HG02973 (cell line): ENCODE measurements around the gene LRP1B.

Source experiments
- ATAC-seq: cut with Tn5 transposase; IDR thresholded peaks from one replicate; pipeline ENCODE4 v1.9.1; 2021; ENCODE audit warnings: moderate library complexity; ENCODE audit not compliant: unreplicated experiment

LRP1B gene

DNA sequence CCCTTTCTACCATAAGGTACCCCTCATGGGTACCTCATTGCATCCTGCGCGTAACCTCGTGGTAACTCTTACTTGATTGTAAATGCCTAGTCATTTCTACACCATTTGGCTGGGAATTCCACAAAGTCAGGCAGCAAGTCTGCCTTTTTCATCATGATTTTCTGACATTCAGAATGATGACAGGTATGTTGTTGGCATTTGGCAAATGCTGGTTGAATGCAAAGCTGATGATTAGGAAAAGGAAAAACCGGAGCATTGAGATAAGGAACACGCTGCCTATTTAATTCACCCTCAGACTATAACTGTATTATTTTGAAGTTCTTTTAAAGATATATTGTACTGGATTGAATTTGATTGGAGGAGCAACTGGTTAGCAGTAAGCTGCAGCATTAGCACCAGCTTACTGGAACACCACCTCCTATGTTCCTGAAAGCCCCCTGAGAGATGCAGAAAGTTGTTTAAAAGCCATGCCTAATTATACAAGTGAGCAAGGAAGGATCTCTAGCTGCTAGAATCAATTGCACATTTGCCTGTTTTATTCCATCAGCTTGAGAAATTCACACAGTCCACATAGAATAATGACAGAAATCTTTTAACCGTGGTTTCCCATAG, 520.1 kb downstream of the LRP1B start:
- ATAC-seq: no peak

DNA sequence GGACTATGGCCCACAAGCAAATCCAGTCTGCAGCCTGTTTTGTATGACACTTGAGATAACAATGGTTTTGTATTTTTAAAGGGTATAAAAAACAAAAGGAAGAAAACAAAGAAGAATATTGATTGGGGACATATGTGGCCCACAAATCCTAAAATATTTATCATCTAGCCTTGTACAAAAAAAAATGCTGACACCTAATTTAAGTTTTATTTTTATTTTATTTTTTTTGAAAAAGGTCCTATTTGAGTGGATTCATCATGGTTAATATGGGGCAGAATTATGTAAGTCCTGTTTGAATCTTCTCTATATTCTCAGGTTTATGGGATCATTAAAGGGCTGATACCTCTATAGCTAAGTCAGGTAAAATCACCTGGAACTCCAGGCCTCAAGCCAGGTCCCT, 525.7 kb downstream of the LRP1B start:
- ATAC-seq: no peak

DNA sequence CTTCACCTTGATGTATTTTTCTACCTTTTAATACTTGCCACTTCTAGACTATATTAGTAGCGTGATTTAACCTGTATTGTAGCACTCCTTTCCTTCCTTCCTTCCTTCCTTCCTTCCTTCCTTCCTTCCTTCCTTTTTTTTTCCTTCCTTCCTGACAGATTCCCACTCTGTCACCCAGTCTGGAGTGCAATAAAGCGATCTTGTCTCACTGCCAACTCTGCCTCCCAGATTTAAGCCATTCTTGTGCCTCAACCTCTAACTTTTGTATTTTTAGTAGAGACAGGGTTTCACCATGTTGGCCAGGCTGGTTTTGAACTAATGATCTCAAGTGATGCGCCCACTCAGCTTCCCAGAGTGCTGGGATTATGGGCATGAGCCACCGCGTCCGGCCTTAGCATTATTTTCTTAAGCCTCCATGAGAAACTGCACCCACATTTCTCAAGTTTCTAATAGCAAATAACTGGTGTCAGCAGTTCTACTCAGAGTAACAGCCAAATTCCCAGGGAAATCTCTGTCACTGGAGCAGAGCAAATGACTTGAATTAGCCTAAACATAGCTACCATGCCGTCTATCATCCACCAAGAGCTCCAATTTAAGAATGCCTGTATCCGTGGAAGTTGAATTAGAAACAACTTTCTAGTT, 529.2 kb downstream of the LRP1B start:
- ATAC-seq: no peak

DNA sequence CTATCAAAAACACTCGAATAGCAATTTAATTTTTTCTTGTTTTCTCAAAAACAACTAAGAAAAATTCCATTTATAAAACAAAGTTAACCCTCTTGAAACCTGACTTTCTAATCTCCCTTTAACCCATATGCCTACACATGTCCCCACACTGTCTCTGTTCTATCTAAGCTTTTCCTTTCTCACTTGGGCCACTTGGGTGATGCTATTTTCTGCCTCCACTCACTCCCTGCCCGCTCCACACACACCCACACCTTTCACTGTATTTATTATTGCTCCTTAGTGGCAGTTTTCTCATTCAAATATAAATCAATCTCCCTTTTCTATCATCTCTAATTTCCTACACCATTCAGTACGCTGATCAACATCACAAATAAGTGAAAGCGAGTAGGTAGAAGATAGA, 531.1 kb downstream of the LRP1B start:
- ATAC-seq: no peak

DNA sequence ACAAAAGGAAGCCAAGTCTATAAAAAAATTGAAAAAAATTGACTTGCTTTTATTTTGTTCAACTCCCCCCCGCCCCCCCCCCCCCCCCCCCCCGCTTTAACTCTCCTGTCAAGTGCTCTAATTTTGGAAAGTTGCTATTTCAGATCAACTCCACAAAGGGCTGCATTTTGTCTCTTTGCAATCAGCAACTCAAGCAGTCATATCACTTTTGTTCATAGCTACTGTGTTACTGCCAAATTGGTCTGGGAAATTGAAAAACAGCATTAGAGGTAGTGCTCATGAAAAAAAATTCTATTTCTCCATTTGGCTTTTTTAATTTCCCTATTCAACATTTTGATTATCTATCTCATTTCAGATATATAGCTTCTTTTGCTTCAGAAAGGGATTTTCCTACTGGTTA, 531.8 kb downstream of the LRP1B start:
- no peak for ATAC-seq

DNA sequence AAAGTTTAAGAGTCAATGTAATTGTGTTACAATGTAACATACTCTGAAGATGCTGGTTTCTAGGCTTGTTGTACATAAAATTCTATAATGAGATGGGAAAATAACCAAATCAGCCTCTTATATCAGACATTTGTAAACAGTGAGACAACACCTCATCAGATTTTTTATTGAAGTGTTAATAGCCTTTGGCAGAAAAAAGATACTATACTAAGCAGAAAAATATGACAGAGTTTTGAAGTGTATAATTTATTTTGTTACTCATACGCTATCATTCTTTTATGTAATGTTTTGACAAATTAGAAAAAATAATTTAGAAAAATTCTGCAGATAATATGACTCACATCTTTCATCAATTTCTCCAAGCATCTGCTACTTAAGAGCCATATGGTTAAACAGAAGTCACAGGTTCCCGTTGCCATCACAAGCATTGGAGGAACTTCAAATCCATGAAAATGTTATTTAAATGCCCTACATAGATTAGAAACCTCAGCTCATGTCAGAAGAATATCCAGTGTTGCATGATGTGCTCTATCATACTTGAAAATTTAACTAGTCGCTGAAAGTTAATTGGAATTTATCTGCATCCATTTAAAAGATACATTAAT, 535.4 kb downstream of the LRP1B start:
- no peak for ATAC-seq

DNA sequence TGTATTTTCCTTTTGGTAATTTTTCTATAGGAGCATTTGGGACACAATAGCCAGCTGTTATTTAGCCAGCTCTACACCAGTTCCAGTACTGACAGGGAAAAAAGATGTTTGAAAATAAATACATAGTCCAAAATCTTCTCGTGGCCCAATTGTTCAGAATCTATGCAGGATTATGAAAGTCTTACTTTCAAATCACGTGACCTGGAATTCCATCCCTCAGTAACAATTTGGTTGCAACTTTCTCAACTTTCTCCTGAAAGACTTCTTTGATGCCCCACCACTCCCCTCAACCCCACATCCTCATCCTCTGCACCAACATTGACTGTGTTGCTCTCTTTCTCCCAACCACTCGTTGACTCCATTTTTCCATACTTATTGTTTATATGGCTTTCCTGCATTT, 539.0 kb downstream of the LRP1B start:
- no peak for ATAC-seq

DNA sequence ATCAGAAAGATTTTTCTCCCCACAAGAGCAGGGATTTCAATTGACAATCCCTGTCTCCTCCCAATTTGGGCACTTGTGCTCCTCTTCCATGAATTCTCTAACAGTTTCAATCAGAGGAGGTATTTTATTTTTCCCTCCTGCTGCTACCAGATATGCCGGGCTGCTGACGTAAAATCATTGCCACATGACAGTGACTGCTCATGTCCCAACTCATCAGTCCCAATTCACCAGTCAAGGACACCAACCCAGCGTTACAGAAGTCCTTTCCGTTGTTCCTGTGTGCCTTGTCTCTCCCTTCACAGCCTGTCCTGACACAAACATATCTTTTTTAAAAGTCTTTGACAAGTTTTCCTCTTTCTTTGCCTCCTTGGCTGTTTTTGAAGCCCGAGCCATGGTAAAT, 540.2 kb downstream of the LRP1B start:
- no peak for ATAC-seq

DNA sequence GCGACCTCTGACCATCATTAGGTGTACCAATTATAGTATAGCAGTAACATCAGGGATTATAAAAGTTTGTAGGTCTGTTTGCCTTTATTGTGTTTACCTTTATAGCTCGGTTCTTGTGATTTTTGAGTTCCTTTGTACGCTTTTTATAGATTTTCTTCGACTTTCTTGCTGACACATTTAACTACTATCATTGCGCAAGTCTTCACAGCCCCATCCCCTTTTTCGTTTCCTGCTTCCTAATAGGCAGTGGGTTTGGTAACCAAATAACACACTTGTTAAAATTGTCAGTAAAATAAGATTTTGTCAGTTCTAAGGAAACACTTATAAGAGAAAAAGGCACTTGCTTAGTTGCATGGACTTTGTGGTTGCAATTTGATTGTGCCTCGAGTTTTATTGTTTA, 541.5 kb downstream of the LRP1B start:
- ATAC-seq: no peak

DNA sequence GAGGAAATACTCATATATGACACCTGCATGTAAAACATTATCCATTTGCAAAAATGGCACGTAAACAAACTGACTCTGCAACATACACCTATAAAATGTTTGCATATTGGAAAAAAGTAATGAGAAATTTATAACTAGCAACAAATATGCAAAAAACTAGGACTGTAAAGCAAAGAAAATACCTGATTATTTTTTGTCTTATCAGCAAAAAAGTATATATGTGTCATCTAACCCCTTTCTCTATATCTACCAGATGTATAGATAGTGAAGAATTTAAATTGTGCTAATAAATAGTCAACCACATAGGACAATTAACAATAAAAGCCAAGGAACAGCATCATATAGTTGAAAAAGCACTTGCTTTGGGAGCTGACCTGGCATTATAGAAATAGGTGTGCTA, 543.8 kb downstream of the LRP1B start:
- no peak for ATAC-seq

DNA sequence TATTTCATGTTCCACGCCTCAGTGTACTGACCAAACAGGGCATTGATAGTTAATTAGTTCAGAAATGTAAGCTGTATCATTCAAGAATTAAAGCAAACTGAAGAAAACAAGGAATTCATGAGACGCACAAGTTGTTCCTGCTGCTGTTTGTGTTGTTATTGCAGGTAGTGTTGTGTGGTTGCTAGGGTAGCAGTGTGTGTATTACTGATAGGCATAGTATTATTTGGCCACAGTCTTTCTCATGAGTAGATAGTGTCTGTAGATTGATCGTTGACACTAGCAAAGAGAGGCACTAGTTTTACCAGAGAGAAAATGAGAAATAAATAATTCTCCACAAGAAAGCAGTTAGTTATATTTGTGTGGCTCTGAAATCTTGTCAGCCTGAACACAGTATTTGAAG, 548.6 kb downstream of the LRP1B start:
- ATAC-seq: no peak

DNA sequence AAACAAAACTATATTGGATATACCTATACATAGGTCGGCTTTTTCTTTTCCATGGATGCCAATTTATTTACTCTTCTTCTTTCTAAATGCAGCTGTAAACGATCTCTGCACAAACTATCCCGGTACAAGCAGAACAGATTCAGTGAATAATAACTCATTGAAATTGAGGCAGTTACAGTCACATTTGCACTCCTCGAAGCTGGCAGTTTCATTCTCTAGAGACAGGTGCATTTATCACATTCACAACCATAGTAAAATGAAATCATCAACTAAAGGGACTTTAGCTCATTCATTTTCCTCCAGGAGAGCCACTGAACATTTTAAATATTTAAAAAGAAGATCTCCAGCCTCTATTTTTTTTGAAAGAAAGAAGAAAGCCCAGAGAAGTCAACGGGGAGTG, 551.7 kb downstream of the LRP1B start:
- ATAC-seq: no peak

DNA sequence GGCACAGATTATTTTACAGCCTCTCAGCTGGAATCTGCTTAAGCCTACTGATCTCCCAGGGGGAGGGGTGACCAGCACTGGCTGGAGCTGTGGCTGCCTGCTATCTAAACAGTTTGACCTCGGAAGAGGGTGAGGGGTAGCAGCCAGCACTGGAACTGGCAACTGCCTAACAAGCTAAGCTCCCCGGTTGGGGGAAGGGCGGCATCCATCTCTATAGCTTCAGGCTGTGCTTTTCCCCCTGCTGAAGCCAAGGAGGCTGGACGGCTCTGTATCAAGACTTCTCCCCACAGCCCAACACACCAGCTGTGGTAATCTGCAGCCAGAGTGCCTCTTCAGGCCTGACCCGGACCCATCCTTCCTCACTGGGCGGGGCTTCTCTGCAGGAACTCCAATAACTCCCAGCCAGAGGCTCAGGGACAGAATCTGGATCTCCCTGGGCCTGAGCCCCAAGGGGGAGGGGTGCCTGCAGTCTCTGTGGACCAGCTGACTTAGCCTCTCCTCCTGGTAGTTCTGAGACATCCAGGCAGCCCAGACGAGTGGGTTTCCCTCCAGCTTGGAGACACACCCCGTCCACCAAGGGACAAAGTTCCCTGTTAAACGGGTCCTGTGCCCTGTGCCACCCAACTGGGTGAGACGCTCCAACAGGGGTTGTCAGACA, 560.2 kb downstream of the LRP1B start:
- ATAC-seq: no peak

DNA sequence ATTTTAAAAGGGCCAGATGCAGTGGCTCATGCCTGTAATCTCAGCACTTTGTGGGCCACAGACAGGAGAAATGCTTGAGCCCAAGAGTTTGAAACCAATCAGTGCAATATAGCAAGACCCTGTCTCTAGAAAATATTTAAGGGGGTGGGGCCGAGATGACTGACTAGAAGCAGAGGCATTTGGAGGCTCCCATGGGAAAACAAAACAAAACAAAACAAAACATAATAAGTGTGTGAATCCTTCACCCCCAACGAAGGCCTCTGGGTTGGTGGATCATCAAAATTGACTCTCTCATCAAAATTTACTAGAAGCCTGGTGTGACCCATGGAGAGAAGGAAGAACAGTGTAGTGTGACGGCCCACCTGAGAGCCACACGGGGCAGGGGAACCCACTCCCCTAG, 560.9 kb downstream of the LRP1B start:
- no peak for ATAC-seq

DNA sequence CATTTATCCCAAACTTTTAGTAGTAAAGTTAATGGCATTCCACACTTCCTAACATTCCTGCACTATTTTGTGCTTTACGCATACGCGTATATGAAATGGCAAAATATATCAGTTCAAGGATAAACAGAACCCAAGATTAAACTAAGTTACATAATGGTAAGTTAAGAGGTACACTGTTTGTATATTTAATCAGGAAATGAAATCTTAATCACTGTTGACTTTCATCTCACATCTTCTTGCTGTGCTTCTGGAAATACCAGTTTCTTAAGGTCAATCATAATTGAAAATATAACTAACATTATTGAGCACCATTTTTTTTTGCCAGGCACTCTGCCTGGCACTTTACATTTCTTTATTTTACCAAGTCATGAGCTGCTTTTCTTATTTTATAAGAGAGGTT, 565.2 kb downstream of the LRP1B start:
- ATAC-seq: no peak

DNA sequence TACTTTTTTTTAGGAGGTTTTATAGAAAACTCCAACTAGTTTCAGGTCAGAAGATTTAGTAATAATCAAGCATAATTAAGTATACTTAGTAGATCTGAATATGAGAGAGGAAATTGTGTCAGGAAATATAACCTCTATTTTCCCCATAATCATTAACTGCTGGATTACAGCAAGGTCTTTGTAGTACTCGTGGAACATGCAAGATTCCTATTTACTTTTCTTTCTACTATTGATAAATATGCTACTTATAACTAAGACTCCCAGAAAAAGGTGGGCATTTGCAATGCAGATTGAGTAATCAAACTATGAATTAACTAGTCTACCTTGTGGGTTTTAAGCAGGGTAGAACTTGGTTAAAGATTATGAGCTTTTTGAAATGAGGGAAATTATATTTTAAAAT, 570.1 kb downstream of the LRP1B start:
- ATAC-seq: no peak

DNA sequence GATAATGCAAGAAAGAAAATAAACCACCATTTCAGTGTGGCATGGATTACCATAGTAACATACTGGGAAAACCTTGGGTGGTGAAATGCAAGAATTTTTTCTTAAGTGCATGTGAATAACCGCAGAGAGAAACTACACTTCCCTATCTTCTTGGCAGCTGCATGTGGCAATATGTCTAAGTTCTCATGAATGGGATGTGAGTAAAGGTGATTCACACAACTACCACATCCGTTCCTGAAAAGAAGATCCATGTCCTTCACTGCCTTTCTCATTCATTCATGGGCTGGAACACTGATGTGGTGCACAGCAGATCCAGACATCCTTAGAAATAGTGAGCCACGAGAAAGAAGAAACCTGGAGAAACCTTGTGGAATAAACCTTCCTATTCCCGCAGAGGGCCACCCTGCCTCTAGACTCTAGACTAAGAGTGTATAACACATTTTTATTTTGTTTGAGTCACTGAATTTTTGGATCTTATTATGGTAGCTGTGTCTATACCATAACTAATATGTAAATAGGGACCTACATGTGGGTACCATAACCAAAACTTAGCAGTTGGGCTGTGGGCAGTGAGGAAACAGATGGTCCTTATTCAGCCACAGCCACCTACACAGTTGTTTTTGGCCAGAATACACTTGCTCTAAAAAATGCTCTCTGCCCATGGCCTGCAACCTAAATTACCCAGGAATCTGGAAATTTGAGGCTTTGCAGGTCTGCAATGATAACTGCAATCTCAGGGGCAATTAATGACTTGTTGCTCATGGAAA, 573.3 kb downstream of the LRP1B start:
- peak; percentile 69 for ATAC-seq

DNA sequence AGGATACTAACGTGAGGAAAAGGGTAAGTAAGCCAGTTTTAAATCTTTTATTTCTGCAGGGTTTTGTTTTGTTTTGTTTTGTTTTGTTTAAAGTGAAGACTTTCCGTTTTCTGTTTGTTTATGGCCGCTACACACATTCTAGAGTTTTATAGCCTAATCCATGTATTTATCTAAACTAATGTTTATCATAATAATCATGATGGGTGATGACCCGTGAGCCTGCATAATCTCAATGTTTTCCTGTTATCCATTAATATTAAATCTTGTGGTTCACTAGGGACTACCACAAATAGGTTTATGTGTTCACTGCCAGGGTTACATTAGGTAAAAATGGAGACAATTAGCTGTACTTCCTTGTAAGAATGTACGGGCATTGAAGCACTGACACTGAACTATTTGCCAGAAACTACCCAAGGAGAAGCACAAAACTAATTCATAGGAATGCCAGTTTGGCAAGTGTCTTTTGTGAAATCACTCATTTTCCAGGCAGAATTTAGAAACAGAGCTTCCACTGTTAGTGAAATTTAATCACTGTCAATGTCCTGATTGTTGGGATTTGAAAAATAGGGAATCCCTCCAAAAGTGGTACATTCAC, 574.8 kb downstream of the LRP1B start:
- no peak for ATAC-seq

DNA sequence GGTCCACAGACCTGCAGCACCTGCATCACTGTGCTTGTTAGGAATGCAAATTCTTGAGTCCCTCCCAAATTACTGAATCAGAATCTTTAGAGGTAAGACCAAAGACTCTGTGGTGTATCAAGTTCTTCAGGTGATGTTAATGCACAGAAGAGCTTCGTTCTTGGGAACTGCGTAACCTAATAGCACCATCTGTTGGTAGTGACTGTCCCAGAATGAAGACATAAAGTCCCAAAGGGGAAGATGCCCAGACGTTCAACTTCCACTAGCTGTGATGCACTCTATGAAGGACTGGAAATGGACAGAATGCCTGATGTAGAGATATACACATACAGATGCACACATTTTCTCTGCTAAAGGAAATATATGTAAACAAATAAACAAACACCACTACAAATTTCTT, 576.0 kb downstream of the LRP1B start:
- ATAC-seq: peak; percentile 71

DNA sequence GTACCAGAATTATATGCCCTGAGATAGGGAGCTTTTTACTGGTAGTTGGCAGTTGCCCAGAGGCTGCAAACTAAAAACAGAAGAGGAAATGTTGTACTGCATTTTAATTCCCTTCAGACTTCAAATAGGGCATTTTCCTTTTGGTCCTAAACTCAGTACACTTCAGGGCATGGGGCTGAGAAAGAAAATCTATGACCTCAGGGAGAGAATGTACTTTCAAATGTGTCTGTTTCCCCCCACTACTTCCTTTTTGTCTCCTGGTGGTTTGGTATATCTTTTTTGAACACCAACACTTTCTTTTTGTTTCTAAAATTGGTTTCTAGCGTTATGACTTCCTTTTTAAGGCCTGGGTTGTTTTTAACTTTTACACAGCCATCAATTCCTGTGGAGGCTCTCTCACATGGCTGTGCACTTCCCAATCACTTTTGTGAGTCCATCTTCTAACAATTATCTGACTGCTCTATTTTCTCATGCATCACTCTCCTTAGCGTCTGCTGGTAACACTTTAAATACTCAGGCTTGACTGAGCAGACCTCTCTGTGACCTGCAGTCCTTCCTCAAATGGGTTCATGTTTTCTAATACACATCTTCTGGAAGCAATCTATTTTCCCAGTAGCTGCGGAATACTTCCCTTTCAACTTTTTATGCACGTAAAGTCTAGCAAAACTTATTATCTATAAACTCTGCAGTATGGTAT, 596.0 kb downstream of the LRP1B start:
- ATAC-seq: peak; percentile 82

DNA sequence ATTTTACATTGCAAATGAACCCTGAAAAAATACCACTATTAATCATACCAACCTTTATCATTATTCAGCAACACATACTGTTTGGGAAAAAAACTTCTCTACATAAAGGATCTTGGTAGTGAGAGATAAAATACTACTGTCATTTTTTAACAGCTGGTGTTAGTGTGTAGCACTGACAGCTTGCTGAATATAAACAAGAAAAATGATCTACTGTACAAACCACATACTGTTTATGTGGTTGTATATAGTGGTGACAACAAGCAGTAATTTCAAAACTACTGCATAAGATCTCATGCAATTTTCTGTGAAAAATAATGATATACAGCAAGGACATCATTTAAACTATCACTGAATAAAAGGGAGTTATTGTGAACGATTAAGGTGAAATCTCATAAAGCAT, 601.2 kb downstream of the LRP1B start:
- no peak for ATAC-seq
